SH-SY5Y (cell line): ENCODE data around the gene PLCXD3.

Experiments
- GATA2 ChIP-seq: IDR thresholded peaks from 2 replicates; pipeline ENCODE4 v1.6.1; 2011; ENCODE audit warnings: mild to moderate bottlenecking, low read depth, low read length
- GATA3 ChIP-seq: IDR thresholded peaks from 2 replicates; pipeline ENCODE4 v1.6.1; 2011; ENCODE audit warnings: low read depth, mild to moderate bottlenecking, low read length, moderate library complexity

DNA sequence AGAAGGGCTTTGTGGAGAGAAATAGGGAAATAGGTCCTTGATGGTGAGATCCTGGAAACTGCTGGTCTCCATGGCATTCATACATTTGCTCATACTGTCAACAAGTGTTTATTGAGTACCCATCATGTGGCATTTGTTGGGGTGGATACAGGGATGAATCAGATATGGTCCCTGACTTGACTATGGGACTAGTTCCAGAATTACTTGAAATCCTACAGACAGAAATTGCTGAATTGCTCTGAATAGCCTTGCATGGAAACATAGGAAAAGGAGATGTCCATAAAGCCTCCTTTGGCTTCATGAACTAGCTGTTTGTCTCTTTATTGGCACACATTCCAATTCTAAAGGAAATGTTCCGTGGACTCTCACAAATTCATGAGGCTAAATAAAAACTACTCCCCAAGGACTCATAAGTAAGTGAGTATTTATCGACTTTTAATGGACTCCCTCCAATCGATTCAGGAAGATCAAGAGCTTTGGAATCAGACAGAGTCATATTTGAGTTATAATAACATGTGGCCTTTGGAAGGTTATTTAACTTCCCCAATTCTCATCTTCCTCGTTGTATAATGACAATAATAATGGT, 174.7 kb downstream of the PLCXD3 start:
- TF ChIP-seq GATA3 (no peak), GATA2 (no peak)
